EH (cell line): ENCODE results near the gene CAMK2G.
A peak's percentile ranks its signal among the peaks of the same experiment; 100 is the strongest.
"Not testable (repeated sequence)": the region's sequence is repeated elsewhere in the genome, so short reads cannot be mapped to it uniquely, and the experiment has no call there.

Experiments
- DNase-seq: peaks from one replicate; pipeline ENCODE4 v3.0.0-alpha.2; 2015; ENCODE audit warnings: low read depth

The CAMK2G gene

DNA sequence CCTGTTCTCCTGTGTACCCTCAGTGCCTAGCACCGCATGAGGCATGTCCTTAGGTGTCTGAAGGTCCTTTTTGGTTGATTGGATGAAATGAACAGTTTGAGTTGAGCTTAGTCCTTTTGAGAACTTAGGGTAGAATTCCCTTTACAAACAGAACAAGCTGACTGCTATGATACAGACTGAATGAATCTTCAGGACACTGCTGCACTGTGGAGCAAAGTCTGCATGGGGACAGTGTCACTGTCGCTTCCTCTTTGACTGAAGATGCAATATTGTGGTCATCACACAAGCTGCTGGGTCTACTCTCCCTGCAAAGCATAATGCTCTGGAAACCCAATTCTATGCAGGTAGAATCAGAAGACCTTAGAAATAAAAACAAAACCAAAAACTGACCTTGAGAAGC is 28.0 kb upstream of the CAMK2G start:
- no peak for DNase-seq

GRCh38 chr10:73901261-73901660 is 26.9 kb upstream of the CAMK2G start:
- no peak for DNase-seq

DNA sequence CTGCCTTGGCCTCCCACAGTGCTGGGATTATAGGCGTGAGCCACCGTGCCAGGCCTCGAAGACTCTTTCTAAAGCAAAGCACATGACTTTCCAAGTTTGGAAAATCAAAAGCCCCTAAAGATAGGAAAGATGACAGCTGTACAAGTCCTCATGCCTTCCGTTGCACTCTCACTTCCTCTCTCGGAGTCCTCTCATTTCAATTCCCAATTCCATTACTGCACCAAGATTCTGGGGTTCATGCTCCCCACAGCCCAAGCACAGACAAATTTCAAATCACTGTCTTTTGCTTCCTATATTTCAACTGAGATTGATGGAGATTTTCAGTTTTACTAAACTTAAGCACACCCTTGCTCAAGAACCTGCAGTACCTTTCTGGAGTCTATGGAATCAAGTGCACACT is 25.7 kb upstream of the CAMK2G start:
- DNase-seq: no peak

DNA sequence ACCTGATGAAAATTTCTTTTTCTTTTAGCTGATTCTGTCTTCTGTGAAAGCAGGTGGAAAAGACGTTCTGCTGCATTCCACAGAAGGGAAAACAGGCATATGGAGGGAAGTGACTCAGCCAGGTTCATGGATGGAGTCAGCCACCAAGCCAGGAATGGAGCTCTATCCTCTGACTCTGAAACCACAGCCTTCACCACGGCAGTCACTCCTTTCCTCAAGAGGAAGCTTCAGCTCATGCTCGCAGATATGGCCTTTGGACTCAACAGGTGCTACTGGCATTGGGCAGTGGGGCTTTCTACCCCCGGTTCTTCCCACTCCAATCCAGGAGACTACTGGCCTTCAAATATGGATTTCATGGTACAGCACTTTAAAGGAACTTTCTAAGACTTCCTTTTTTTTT is 25.1 kb upstream of the CAMK2G start:
- DNase-seq: peak; percentile 93

GRCh38 chr10:73898730-73899410 is 24.5 kb upstream of the CAMK2G start:
- DNase-seq: peak; percentile 50

- no peak for DNase-seq
Observed at GRCh38 chr10:73897693-73898092, 23.3 kb upstream of the CAMK2G start.

DNA sequence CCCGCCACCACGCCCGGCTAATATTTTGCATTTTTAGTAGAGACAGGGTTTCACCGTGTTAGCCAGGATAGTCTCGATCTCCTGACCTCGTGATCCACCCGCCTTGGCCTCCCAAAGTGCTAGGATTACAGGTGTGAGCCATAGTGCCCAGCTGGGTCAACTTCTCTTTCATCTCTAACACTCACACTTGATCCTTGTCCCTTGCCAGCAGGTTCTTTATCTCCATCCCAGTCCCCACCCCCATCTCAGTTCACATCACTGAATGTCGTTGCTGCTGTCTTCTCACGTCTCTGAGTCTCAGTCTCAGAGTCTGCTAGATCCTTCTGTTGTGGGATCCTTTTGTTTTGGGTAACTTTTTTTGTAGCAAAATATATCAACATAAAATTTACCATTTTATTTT is 21.0 kb upstream of the CAMK2G start:
- DNase-seq: not testable (repeated sequence)

DNA sequence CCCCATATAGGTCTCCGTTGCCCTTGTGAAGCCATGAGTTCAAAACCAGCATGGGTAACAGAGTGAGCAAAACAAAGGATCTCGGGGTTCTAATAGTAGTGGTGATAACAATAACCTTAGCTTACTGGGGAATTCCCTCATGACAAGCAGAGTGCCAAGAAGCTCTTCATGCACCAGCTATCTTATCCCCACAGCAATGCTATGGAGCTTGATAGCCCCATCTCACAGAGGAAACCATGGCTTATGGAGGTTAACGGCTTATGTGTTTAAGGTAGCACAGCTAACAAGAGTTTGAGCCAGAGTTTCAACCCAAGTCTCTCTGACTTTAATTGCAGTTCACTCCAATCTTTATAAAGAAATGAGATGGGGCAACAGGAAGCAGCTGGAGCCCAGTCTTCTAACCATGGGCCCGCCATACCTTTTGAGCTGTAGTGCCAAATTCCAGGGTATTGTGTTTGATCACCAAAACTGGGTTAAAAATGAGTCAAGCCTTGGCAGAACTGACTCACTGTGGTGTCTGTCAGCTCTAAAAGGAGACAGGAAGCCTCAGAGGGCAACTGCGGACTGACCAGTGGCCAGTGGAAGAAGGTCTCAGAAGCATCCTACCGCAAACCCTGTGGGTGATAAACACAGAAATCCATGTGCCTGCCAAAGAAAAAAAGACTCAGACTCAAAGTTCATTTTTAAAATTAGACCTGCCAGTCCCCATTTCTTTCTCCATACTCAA is 20.1 kb upstream of the CAMK2G start:
- peak; percentile 94 for DNase-seq

GRCh38 chr10:73893426-73893825 is 19.1 kb upstream of the CAMK2G start:
- peak; percentile 44 for DNase-seq

- DNase-seq: peak; percentile 80
Observed at GRCh38 chr10:73892310-73893030, 18.1 kb upstream of the CAMK2G start.

DNA sequence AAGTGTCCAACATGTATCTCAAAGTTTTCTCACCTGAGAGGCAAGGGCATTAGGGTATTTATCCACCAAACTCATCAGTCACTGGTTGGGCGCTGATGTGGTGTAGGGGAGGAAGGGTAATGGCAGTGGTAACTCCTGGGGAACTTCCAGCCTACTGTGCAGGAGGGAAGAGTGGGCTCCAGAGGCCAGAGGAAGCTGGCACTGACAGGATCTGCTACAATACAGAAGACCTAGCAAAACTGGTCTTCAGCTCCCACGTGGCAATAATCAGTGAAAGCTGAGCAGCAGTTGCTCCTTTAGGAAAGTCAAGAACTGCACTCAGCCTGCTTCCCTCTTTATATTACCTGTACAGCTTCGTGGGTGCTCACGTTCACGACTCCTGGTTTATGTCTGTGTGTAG is 17.2 kb upstream of the CAMK2G start:
- no peak for DNase-seq

GRCh38 chr10:73890830-73891229 is 16.5 kb upstream of the CAMK2G start:
- not testable (repeated sequence) for DNase-seq

DNA sequence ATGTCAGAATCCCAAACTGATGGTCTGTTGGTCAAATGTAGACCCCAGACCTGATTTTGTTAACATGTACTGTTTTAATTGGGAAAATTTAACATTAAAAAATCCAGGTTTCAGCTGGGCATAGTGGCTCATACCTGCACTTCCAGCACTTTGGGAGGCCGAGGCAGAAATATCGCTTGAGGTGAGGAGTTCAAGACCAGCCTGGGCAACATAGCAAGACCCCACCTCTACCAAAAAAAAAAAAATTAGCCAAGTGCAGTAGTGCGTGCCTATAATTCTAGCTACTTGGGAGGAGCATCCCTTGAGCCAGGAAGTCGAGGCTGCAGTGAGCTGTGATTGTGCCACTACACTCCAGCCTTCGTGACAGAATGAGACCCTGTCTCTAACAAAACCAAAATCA is 15.9 kb upstream of the CAMK2G start:
- no peak for DNase-seq

- DNase-seq: peak; percentile 33
Observed at GRCh38 chr10:73889416-73889815, 15.1 kb upstream of the CAMK2G start.

GRCh38 chr10:73889014-73889413 is 14.7 kb upstream of the CAMK2G start:
- peak; percentile 77 for DNase-seq

- DNase-seq: peak; percentile 29
Observed at GRCh38 chr10:73888514-73888913, 14.2 kb upstream of the CAMK2G start.

GRCh38 chr10:73887294-73888039 is 13.1 kb upstream of the CAMK2G start:
- DNase-seq: peak; percentile 95

GRCh38 chr10:73886661-73887293 is 12.4 kb upstream of the CAMK2G start:
- DNase-seq: no peak

GRCh38 chr10:73886085-73886529 is 11.8 kb upstream of the CAMK2G start:
- DNase-seq: peak; percentile 86

DNA sequence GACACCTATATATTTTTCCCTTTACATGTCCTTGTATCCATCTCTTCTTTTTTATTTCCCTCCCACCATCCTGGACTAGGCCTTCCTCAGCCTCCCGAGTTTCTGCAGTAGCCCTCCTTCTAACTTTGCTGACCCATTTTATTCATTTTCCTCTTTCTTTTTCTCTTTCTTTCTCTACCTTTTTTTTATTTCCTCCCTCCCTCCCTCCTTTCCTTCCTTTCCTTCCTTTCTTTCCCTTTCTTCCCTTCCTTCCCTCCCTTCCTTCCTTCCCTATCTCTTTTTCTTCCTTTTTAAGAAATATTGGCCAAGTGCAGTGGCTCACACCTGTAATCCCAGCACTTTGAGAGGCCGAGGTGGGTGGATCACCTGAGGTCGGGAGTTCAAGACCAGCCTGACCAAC is 9.7 kb upstream of the CAMK2G start:
- DNase-seq: no peak

GRCh38 chr10:73881221-73881919 is 7.0 kb upstream of the CAMK2G start:
- DNase-seq: peak; percentile 74
